ENCODE data around the gene ADGRD1. TPM values are rescaled to one million over a fixed set of nuclear protein-coding genes. Genes with fewer than 3 reads are reported as not detected.

Gene ADGRD1
- total RNA-seq, 1 experiment from 2014 or later, result 0.77 TPM

- ChIA-PET CTCF (interaction anchor here (1.0 to 1.7 kb wide), 3 partner anchors 56 to 404 kb away, joined by 3 to 4 read pairs (median 4); no protein-coding TSS in a partner anchor), POLR2A (no interaction called here)
Observed at GRCh38 chr12:131047789-131048610, 94.3 kb downstream of the ADGRD1 start.

GRCh38 chr12:131048611-131048990 lies 94.9 kb downstream of the ADGRD1 start:
- CTCF ChIA-PET, result interaction anchor here (1.0 to 1.7 kb wide), 3 partner anchors 55 to 404 kb away, joined by 3 to 4 read pairs (median 4); no protein-coding TSS in a partner anchor
- H3K27me3 Mint-ChIP-seq (ENCODE audit: low read depth), result no peaks in the 10 kb centered on the region
- H3K36me3 Mint-ChIP-seq, result no peaks in the 10 kb centered on the region
- H3K9me3 Mint-ChIP-seq, result no peaks in the 10 kb centered on the region
- ATAC-seq (no peak), DNase-seq (ENCODE audit: low spot score) (no peak)
- H3K27ac Mint-ChIP-seq, result no peak overlapping the region
- TF ChIP-seq ZNF423 (CRISPR knock-in tag; IDR thresholded peaks at IDR 0.05) (no peak), AFF4 (CRISPR knock-in tag; IDR thresholded peaks at IDR 0.05; ENCODE audit: borderline replicate concordance) (no peak), ZNF138 (CRISPR knock-in tag; conservative IDR thresholded peaks at IDR 0.05) (no peak), ZNF416 (CRISPR knock-in tag; IDR thresholded peaks at IDR 0.05) (no peak), SOX15 (CRISPR knock-in tag; IDR thresholded peaks at IDR 0.05) (no peak), ATF3 (CRISPR knock-in tag; conservative IDR thresholded peaks at IDR 0.05) (no peak), CREM (CRISPR knock-in tag; IDR thresholded peaks at IDR 0.05) (no peak), GTF2I (CRISPR knock-in tag; conservative IDR thresholded peaks at IDR 0.05) (no peak), NFE2L1 (CRISPR knock-in tag; IDR thresholded peaks at IDR 0.05) (no peak), PRRX2 (CRISPR knock-in tag; IDR thresholded peaks at IDR 0.05) (no peak), ZNF532 (CRISPR knock-in tag; IDR thresholded peaks at IDR 0.05; ENCODE audit: borderline replicate concordance) (no peak), USF2 (CRISPR knock-in tag; IDR thresholded peaks at IDR 0.05) (no peak), TEAD4 (CRISPR knock-in tag; IDR thresholded peaks at IDR 0.05) (no peak), FOXP1 (CRISPR knock-in tag; IDR thresholded peaks at IDR 0.05; ENCODE audit: borderline replicate concordance) (no peak), MAX (CRISPR knock-in tag; IDR thresholded peaks at IDR 0.05) (no peak), NFATC4 (CRISPR knock-in tag; IDR thresholded peaks at IDR 0.05) (no peak), ZNF219 (CRISPR knock-in tag; IDR thresholded peaks at IDR 0.05; ENCODE audit: borderline replicate concordance) (no peak), TCF7 (CRISPR knock-in tag; IDR thresholded peaks at IDR 0.05; ENCODE audit: low read depth) (no peak), RELA (CRISPR knock-in tag; IDR thresholded peaks at IDR 0.05; ENCODE audit: borderline replicate concordance) (no peak)
- POLR2A ChIA-PET, result no interaction called here
- H3K4me3 Mint-ChIP-seq, result no peak overlapping the region
- H3K4me1 Mint-ChIP-seq, result 0 out of 2 replicates have a peak, but pooled peaks cover under 1% of the 10 kb centered on the region

More at GRCh38 chr12:131047789-131048610, 94.3 kb downstream of the ADGRD1 start:
- TF ChIP-seq FOXP1 (CRISPR knock-in tag; IDR thresholded peaks at IDR 0.05; ENCODE audit: borderline replicate concordance) (no peak), HMGA2 (CRISPR knock-in tag; IDR thresholded peaks at IDR 0.05) (no peak)
- ATAC-seq (no peak), DNase-seq (ENCODE audit: low spot score) (no peak)
- Mint-ChIP-seq H3K27me3 (ENCODE audit: low read depth) (no peaks in the 10 kb centered on the region), H3K36me3 (no peaks in the 10 kb centered on the region), H3K4me1 (no peaks in the 10 kb centered on the region), H3K9me3 (no peaks in the 10 kb centered on the region), H3K27ac (no peak overlapping the region), H3K4me3 (no peak overlapping the region)

Measured in WTC11 (cell line).